Putamen (tissue), 1 donor: ENCODE measurements around the gene DLK1.

Experiments
- DNase-seq: peaks from one replicate; pipeline ENCODE4 v3.0.0-alpha.2; 2016; ENCODE audit warnings: low spot score

The DLK1 gene

DNA sequence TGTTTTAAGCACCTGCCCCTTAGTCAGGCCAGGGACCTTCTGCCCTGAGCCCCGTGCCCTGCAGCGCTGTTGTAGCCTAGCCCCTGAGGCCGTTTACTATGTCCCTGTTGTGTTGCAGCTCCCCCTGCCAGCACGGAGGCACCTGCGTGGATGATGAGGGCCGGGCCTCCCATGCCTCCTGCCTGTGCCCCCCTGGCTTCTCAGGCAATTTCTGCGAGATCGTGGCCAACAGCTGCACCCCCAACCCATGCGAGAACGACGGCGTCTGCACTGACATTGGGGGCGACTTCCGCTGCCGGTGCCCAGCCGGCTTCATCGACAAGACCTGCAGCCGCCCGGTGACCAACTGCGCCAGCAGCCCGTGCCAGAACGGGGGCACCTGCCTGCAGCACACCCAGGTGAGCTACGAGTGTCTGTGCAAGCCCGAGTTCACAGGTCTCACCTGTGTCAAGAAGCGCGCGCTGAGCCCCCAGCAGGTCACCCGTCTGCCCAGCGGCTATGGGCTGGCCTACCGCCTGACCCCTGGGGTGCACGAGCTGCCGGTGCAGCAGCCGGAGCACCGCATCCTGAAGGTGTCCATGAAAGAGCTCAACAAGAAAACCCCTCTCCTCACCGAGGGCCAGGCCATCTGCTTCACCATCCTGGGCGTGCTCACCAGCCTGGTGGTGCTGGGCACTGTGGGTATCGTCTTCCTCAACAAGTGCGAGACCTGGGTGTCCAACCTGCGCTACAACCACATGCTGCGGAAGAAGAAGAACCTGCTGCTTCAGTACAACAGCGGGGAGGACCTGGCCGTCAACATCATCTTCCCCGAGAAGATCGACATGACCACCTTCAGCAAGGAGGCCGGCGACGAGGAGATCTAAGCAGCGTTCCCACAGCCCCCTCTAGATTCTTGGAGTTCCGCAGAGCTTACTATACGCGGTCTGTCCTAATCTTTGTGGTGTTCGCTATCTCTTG lies 7.6 kb downstream of the DLK1 start:
- DNase-seq = no peak

DNA sequence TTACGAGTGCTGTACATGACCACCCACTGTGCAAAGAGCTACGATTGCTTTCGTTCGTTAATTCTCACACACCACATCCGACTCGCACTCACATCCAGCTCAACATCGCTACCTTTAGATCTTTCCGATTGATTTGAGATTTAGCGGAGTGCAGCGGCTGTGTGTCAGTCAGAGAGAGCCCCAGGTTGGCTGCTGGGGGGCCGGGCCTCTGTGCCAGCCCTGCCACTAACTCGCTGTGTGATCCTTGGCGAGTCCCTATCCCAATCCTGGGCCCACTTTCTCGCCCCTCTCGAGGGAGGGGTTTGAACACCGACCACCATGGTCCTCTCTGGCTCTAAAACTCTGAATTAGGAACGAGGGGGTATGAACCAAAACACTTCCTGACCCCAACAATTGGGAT lies 8.6 kb downstream of the DLK1 start:
- DNase-seq = no peak

DNA sequence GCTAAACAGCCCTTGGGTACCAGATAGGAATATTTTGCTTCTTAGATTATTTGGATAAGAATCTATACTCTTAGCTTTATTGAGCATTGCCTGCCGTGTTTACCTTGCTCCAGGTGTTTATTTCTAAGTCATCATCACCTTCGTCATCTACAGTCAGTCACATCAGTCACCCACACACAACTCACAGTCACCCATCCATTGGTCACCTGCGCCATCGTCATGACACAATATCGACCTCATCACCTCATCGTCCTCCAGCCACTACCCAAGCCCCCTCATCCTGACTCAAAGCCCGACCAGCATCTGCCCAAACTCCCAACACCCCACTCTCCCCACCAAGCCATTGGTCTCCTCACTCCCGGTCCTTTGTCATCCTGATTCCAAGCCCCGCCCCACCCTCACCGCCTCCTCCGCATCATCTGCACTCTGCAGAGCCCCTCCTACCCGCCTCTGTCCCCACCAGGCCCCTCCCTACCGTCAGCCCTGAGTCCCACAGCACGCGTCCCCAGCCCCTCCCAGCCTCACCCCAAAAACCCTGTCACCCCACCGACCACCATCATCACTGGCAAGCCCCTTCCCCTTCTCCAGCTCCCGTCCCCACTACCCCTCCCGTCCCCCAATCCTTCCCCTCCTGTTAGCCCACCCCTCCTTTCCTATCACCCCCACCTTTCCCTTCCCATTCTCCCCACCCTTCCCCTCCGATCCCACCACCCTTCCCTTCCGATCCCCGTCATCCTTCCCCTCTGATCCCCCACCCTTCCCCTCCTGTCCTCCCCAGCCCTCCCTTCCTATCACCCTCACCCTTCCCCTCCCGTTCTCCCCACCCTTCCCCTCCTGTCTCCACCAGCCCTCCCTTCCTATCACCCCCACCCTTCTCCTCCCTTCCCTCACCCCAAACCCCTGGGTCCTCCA lies 9.8 kb downstream of the DLK1 start:
- DNase-seq = no peak

DNA sequence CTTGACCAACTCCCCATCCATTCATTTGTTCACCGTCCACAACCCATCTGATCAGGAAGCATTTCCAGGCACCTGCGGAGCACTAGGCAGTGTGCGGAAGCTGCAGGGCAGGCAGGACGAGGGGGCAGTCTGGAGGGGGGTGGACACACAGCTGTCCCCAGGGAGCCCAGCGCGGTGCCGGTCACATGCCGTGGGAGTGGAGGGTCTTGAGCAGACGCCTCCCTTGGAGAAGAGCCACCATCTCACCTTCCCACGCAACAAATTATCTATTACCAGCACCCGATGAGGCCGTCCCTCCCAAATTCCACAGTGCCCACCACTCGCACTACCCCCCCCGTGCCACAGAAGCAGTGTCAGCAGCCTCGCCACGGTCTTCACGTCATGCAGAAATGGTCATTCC lies 10.8 kb downstream of the DLK1 start:
- DNase-seq = no peak

DNA sequence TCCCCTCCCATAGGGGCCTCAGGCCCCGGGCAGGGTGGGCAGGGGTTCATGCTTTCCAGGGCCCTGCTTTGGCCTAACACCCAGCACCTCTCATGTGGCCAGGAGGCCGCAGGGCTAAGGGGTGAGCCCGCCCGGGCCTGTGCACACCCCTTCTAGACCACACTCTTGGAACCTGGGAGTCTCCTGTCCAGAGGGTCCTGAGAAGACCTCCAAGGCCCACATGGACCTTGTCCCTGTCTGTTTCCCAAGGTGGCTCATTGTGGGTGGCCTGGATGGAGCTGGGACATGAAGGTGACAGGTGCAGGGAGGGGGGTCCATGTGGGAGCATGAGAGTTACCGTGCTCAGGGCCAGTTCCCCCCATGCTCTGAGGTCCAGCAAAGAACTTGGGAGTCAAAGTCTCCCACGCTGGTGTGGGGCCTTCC lies 11.6 kb downstream of the DLK1 start:
- DNase-seq = no peak

DNA sequence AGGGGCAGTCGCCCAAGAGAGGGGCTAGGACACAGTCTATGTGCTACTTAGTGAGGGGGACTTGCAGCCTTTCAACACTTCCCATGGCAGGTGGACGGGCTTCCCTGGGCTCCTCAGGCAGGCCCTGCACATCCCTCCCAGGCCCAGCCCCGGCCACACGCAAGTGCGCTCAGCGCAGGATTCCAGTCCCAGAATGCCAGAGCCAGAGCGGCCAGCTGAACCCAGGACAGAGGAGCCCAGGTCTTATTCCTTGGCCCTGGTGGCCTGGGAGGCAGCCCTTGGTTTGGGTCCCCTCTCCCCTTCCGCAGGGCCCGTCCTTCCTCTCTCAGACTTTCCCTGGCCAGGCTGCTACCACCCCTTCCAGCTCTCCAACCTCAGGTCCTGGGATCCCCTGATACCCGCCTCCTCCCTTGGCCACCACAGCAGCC lies 12.0 kb downstream of the DLK1 start:
- no peak for DNase-seq

DNA sequence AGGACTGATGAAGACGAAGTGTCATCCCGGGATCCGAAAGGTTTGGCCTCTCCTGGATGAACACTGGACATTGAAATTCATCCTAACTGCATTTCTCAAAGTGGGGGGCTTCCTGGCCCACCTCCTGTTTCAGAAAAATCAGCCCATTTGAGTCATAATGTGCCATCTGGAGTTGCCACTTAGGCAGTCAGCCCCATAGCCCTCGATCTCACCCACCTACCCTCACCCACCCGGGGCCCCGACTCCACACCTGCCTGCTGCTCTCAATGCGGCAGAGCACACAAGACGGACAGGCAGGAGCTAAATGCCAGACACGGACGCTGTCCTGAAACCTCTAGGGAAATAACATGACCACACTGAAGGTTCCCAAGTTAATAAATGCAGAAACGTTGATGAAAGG lies 12.6 kb downstream of the DLK1 start:
- no peak for DNase-seq

DNA sequence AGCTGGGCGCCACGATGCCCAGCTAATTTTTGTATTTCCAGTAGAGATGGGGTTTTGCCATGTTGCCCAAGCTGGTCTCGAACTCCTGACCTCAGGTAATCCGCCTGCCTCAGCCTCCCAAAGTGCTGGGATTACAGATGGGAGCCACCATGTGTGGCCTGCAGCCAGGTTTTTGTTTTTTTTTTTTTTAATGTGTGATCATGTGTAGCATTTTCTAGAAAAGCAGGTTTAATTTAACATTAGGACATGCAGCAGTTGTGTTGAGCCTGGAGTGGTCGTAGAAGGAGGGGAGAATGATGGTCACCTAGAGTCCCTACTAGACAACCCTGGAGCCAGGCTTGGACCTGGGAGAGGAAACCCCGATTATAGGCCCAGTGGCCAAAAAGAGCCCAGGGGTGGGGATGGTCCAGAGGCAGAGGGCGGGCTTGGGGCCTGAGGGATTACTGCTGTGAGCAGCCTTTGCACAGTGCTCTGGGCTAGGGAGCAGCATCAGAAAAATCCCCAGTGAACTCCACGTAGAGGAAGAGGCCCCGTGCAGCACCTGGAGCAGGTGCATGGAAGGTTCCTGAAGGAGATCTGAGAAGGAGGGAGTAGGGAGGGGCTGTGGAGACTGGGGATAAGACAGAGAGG lies 13.6 kb downstream of the DLK1 start:
- DNase-seq = no peak

DNA sequence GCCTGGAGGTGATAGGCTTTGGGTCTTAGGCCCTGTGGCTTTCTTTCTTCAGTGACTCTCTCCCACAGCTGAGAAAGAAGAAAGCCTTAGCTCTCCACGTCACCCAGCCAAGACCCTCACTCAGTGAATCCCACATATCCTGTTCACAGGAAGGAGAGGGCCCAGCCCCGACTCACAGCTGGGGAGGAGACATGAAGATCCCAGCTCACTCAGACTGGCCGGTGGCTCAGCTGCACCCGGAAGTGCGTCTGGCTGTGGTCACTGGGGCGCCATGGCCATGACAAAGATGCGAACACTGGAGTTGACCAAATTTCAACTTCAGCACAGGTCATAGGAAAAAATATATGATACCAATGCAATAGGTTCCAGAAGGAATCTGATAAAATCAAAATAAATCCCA lies 14.2 kb downstream of the DLK1 start:
- no peak for DNase-seq

DNA sequence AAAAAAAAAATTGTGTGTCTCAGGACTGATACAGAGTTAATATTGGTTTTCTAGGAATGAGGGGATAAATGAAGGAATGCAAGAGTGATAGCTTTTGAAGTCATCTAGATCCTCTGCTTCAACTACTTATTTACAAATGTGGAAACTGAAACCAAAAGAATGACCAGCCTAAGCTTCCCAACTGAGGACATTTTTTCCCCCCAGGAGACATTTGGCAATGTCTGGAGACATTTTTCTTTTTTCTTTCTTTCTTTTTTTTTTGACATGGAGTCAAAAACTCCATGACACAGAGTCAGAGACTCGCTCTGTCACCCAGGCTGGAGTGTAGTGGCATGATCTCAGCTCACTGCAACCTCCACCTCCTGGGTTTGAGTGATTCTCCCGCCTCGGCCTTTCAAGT lies 15.3 kb downstream of the DLK1 start:
- DNase-seq = no peak

DNA sequence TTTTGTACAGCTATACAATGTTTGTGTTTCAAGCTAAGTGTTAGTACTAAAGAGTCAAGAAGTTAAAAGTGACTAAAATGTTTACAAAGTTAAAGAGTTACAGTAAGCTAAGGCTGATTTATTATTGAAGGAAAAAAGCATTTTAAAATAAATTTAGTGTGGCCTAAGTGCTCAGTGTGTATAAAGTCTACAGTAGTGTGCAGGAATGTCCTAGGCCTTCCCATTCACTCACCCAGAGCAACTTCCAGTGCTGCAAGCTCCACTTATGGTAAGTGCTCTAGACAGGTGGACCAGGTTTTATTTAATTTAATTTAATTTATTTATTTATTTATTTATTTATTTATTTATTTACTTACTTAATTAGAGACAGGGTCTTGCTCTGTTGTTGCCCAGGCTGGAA lies 19.6 kb downstream of the DLK1 start:
- no peak for DNase-seq

DNA sequence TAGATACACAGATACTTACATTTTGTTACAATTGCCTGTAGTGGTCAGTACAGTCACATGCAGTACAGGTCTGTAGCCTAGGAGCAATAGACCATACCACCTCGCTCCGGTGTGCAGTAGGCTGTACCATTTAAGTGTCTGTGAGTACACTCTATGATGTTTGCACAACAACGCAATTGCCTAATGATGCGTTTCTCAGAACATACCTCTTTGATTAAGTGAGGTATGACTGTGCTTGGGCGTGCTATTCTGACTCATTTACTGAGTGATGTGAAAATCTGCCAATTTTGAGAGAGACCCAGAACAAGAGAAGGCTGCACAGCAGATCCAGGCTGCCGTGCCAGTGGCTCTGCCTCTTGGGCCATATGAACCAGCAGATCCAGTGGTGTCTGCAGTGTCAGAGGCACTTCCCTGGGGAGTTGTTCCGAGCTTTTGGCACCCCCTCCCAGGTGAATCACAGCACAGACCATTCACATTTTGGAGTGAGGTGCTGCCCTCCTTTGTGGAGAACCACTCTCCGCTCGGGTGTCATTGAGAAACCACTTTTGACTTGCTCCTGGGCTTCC lies 20.4 kb downstream of the DLK1 start:
- no peak for DNase-seq

DNA sequence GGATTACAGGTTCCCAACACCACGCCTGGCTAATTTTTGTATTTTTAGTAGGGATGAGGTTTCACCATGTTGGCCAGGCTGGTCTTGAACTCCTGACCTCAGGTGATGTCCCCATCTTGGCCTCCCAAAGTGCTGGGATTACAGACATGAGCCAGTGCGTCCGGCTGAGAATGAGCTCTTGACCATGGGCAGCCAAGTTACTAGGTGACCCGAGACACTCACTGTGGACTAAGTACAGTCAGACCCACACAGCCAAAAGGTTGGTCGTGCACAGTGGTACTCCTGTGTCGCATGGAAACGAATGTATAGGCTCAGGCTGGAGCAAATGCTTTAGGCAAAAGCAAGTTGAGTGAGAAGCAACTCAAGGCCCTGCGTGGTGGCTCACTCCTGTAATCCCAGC lies 21.0 kb downstream of the DLK1 start:
- DNase-seq = no peak

DNA sequence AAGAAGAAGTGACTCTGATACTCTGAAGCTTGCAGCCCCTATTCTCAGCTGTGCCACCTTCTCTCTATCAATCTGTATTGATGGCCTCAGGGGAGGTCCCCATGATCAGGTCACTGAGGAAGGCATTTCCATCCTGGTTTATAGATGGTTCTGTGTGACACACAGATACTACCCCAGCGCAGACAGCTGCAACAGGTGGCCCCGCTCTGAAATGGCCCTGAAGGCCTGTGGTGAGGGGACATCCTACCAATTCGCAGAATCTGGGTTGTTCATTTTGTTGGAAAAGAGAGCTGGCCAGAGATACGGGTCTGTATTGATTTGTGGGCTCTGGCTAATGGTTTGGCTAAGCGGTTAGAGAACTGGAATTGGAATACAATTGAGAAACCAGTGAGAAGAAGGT lies 21.7 kb downstream of the DLK1 start:
- no peak for DNase-seq

DNA sequence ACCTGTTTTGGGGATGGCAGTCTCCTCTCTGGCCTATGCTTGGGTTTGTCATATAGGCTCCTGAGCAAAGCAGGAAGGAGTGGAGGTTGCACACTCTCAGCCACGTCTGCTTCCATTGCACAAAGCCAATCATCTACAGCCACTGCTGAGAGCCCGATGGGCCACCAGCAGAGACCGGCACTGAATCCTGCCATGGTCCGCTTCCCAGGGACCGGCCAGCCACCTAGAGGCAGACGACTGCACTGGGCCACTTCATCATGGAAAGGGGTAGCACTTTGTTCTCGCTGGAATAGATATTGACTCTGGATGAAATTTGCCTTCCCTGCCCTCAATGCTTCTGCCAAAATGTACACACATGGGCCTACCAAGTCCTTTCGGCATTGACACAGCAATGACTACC lies 22.3 kb downstream of the DLK1 start:
- no peak for DNase-seq

DNA sequence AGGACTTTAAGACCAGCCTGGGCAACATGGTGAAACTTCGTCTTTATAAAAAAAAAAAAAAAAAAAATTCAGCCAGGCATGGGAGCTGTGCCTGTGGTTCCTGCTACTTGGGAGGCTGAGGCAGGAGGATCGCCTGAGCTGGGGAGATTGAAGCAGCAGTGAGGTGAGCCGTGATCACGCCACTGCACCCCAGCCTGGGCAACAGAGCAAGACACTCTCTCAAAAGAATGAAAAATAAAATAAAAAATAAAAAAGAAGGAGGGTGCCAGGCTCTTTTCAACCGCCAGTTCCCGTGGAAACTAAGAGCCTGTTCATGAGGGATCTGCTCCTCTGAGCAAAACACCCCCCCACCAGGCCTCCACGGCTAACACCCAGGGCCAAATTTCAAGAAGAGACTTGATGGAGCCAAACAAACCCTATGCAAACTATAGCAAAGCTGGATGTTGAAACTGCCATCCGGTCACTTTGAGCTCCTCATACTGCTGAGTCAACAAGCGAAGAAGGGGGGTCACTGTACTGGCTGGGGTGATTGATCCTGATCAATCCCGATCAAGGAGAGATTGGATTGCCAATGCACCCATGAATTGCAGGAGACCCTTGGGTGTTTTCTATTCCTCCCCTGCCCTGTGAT lies 23.4 kb downstream of the DLK1 start:
- DNase-seq = no peak

DNA sequence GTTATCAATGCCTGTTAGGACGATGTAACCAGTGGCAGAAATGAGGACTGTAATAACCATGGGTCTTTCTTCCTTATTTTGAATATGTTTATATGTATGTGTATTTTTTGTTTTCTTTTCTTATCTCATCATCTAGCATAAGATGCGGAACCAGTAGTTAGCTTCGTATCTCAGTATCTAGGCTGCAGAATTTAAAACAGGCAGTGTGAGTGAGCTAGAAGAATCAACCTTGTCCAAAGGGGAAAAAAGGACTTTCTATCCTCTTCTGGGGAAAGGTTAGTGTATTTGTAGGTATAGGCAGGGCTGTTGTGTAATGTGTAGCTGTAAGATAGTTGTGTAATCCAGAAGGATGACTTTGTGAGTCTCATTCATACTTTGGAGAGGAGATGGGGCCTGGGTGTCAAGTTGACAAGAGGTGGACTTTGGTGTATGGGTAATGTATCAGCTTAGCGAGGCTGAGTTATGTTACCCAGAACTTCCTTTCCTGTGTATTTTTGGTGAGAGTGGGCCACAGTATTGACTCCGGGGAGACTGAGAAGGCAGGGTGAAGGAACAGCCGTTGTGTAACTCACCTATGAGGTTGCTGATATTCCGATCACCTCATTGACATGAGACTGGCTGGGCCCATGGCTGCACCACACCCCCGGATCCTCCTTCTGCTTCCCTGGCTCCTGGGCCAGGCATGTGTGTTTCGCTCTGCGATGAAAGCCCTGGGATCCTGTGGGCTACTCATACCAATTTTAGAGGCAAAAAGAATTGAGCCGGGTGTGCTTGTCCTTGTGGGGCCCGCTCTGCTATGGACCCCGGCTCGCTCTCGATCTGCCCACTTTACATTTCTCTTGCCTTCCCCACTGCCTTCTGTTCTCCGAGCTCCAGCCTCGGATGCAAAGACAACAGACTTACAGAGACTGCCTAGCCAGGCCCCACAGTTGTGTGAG lies 24.3 kb downstream of the DLK1 start:
- DNase-seq = no peak

DNA sequence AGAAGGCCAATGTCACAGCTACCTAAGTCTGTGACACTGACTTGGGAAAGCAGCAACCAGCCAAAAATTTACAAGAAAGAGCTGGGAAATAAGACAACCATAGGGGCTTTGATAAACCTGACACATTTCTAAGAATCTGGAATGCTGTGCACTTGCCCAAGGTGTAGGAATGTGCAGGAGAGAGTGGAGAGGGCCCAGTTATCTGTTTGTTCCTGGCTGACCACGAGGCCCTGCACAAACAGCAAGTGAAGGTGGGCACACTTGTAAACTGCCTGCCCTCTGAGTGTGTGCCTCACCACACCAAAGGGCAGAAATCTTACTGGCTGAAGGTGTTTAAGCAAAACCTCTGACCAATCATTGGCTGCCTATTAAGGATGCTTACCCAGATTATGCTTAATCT lies 27.3 kb downstream of the DLK1 start:
- no peak for DNase-seq

DNA sequence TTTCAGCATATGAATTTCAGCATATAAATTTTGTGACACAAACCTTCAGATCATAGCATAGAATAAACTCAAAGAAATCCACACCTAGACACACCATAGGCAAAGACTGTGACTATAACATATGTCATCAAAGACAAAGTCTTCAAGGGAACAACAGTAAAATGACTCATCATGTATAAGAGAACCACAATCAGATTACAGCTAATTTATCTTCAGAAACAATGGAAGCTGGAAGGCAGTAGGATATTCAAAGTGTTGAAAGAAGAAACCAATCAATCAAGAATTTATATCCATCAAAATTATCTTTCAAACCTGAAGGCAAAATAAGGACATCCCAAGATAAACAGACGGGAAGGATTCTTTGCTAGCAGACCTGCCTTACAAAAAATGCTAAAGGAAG lies 29.0 kb downstream of the DLK1 start:
- no peak for DNase-seq

DNA sequence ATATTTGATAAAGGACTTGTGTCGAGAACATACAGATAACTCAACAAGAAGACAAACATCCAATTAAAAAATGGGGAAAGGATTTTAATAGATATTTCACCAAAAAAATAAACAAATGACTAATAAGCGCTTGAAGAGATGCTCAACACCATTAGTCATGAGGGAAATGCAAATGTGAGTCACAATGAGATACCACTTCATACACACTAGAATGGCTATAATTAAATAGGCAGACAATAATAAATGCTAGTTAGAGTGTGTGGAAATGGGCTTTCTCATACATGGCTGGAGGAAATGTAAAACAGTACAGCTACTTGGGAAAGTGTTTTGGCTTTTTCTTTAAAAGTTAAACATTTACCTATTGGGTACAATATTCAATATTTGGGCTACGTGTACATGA lies 34.8 kb downstream of the DLK1 start:
- DNase-seq = no peak

DNA sequence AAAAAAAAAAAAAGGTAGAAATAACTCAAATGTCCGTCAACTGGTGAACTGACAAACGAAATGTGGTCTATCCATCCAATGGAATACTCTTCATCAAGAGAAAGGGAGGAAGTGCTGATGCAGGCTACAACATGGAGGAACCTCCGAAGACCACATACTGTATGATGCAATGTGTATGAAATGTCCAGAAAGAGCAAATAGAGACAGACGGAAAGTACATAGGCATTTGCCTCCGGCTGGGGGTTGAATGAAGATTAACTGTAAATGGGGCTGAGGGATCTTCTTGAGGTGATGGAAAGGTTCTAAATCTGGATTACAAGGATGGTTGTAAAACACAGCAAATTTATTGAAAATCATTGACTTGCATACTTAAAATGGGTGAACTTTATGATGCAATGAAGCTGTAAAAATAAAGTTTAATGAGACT lies 35.4 kb downstream of the DLK1 start:
- DNase-seq = no peak
